ENCODE data around the gene SLC38A4. TPM values are rescaled to one million over a fixed set of nuclear protein-coding genes. Genes with fewer than 3 reads are reported as not detected.

Gene SLC38A4
- total RNA-seq, 2 experiments from 2014 or later, result not detected

- DNase-seq, result no peak
- Mint-ChIP-seq H3K4me3 (no peak overlapping the region), H3K27me3 (peaks cover 29% of the 10 kb centered on the region), H3K27ac (no peak overlapping the region), H3K36me3 (ENCODE audit: low read depth) (no peaks in the 10 kb centered on the region), H3K9me3 (no peaks in the 10 kb centered on the region), H3K4me1 (ENCODE audit: low read depth) (no peaks in the 10 kb centered on the region)
- POLR2A ChIA-PET, result interaction anchor here (0.7 kb wide), 1 partner anchor 39 kb away, joined by 3 read pairs; no protein-coding TSS in a partner anchor
- no peak for ATAC-seq
- CTCF ChIA-PET, result no interaction called here
- TF ChIP-seq CTCF (IDR thresholded peaks at IDR 0.05), result no peak
- intact Hi-C loops (cut with micrococcal nuclease), result no loop called here
Observed at GRCh38 chr12:46824709-46825108, 1.1 kb downstream of the SLC38A4 start.

GRCh38 chr12:46818642-46819041 lies 7.2 kb downstream of the SLC38A4 start:
- DNase-seq (no peak), ATAC-seq (no peak)
- ChIA-PET POLR2A (no interaction called here), CTCF (no interaction called here)
- Mint-ChIP-seq H3K27me3 (peaks cover 1% of the 10 kb centered on the region), H3K27ac (no peak overlapping the region), H3K4me3 (no peak overlapping the region), H3K9me3 (no peaks in the 10 kb centered on the region), H3K36me3 (ENCODE audit: low read depth) (no peaks in the 10 kb centered on the region), H3K4me1 (ENCODE audit: low read depth) (no peaks in the 10 kb centered on the region)
- intact Hi-C loops (cut with micrococcal nuclease), result no loop called here
- no peak for TF ChIP-seq CTCF (IDR thresholded peaks at IDR 0.05)

GRCh38 chr12:46815809-46816208 lies 10.0 kb downstream of the SLC38A4 start:
- peaks cover 7% of the 10 kb centered on the region for H3K4me1 Mint-ChIP-seq (ENCODE audit: low read depth)
- no peak for ATAC-seq
- H3K27ac Mint-ChIP-seq, result no peak overlapping the region
- no peak overlapping the region for H3K4me3 Mint-ChIP-seq
- ChIA-PET CTCF (no interaction called here), POLR2A (no interaction called here)
- H3K36me3 Mint-ChIP-seq (ENCODE audit: low read depth), result no peaks in the 10 kb centered on the region
- DNase-seq, result no peak
- no peaks in the 10 kb centered on the region for H3K27me3 Mint-ChIP-seq
- no peaks in the 10 kb centered on the region for H3K9me3 Mint-ChIP-seq
- no peak for TF ChIP-seq CTCF (IDR thresholded peaks at IDR 0.05)
- intact Hi-C loops (cut with micrococcal nuclease), result no loop called here

GRCh38 chr12:46814143-46814542 lies 11.7 kb downstream of the SLC38A4 start:
- DNase-seq (no peak), ATAC-seq (no peak)
- TF ChIP-seq CTCF (IDR thresholded peaks at IDR 0.05), result no peak
- Mint-ChIP-seq H3K27ac (no peak overlapping the region), H3K27me3 (no peaks in the 10 kb centered on the region), H3K4me3 (no peak overlapping the region), H3K9me3 (no peaks in the 10 kb centered on the region), H3K36me3 (ENCODE audit: low read depth) (no peaks in the 10 kb centered on the region), H3K4me1 (ENCODE audit: low read depth) (peaks cover 7% of the 10 kb centered on the region)
- ChIA-PET POLR2A (no interaction called here), CTCF (no interaction called here)
- intact Hi-C loops (cut with micrococcal nuclease), result no loop called here

- ATAC-seq (no peak), DNase-seq (peak; percentile 10)
- Mint-ChIP-seq H3K27me3 (peaks cover 4% of the 10 kb centered on the region), H3K9me3 (no peaks in the 10 kb centered on the region), H3K36me3 (ENCODE audit: low read depth) (no peaks in the 10 kb centered on the region), H3K27ac (no peak overlapping the region), H3K4me3 (no peak overlapping the region), H3K4me1 (ENCODE audit: low read depth) (peaks cover 7% of the 10 kb centered on the region)
- ChIA-PET CTCF (no interaction called here), POLR2A (no interaction called here)
- TF ChIP-seq CTCF (IDR thresholded peaks at IDR 0.05), result no peak
- intact Hi-C loops (cut with micrococcal nuclease), result no loop called here
Observed at GRCh38 chr12:46811185-46811584, 14.6 kb downstream of the SLC38A4 start.

Data from activated CD8-positive, alpha-beta T cell treated with anti-CD3 and anti-CD28 coated beads for 36 hours (primary cell).